B cell (primary cell): Measurements from ENCODE around the gene TALDO1. TPM values are rescaled to one million over a fixed set of nuclear protein-coding genes. Genes with fewer than 3 reads are reported as not detected.
A peak's percentile ranks its signal among the peaks of the same experiment; 100 is the strongest.

ENCODE experiments used
- ATAC-seq: fragments of 200-7000 bp; cut with Tn5 transposase; one replicate; pipeline ENCODE4 v1.10.0; 2021; ENCODE audit warnings: low read depth, mild to moderate bottlenecking, moderate number of reproducible peaks, moderate library complexity
- CTCF ChIA-PET: fragments of 350-600 bp; sonication (Branson Sonifier 250); formaldehyde crosslinking; loops from one replicate; lab custom pipeline; 2021; ENCODE audit warnings: antibody characterized with exemption, inconsistent platforms; lab: Charles Lee
- POLR2A ChIA-PET: fragments of 350-600 bp; sonication (Branson Sonifier 250); formaldehyde crosslinking; loops from one replicate; lab custom pipeline; 2021; ENCODE audit warnings: antibody characterized with exemption; lab: Charles Lee
- DNase-seq: peaks from one replicate; pipeline ENCODE4 v3.0.0; 2013
- H2AFZ ChIP-seq: 2 replicates; pipeline ENCODE4 v1.6.1; 2012; ENCODE audit warnings: mild to moderate bottlenecking, low read depth, low read length; ENCODE audit not compliant: insufficient read depth, poor library complexity, severe bottlenecking
- H3K27ac ChIP-seq, 2 donors: 1 replicate in 1 of 2; 2 replicates in 1 of 2; pipeline ENCODE4 v1.5.1; 2012 to 2013; ENCODE audit warnings: low read length in 2 of 2, mild to moderate bottlenecking in 2 of 2, moderate library complexity in 1 of 2
- H3K27me3 ChIP-seq, 4 experiments: fragments of 200-600 bp in 1 of 4; sonication (generic) in 1 of 4; replicated peaks in 1 of 4; 1 replicate in 2 of 4; 2 replicates in 2 of 4; pipeline versions ENCODE4 v1.6.1 to v1.7.0; 2013 to 2016; ENCODE audit warnings: low read length in 3 of 4, mild to moderate bottlenecking in 2 of 4, mixed read lengths in 1 of 4, moderate library complexity in 1 of 4; ENCODE audit not compliant: insufficient read depth in 4 of 4, control insufficient read depth in 3 of 4; ENCODE audit errors: control extremely low read depth in 1 of 4
- H3K36me3 ChIP-seq, 2 experiments: replicated peaks in 1 of 2; 1 replicate in 1 of 2; 2 replicates in 1 of 2; pipeline versions ENCODE4 v1.6.1 to v1.7.1; 2013; ENCODE audit warnings: low read length in 1 of 2; ENCODE audit not compliant: insufficient read depth in 2 of 2, control insufficient read depth in 1 of 2; ENCODE audit errors: control extremely low read depth in 1 of 2, extremely low read depth in 1 of 2
- H3K4me1 ChIP-seq, 2 donors: fragments of 200-600 bp in 1 of 2; sonication (generic) in 1 of 2; 1 replicate in 1 of 2; 2 replicates in 1 of 2; pipeline versions ENCODE4 v1.5.1 to v1.6.1; 2013 to 2017; ENCODE audit warnings: low read length in 2 of 2; ENCODE audit not compliant: control insufficient read depth in 2 of 2, insufficient read depth in 2 of 2
- H3K4me2 ChIP-seq: replicated peaks from 2 replicates; pipeline ENCODE3; 2012; ENCODE audit warnings: mild to moderate bottlenecking, low read depth, low read length; ENCODE audit not compliant: poor library complexity, severe bottlenecking
- H3K4me3 ChIP-seq, 5 experiments: fragments of 200-600 bp in 1 of 5; sonication (generic) in 1 of 5; 1 replicate in 3 of 5; 2 replicates in 2 of 5; pipeline versions ENCODE4 v1.5.1 to v1.7.0; 2011 to 2016; ENCODE audit warnings: low read length in 4 of 5, mild to moderate bottlenecking in 4 of 5, low read depth in 2 of 5, control low read depth in 1 of 5, moderate library complexity in 1 of 5; ENCODE audit not compliant: insufficient read depth in 1 of 5; ENCODE audit errors: control extremely low read depth in 1 of 5, extremely low read depth in 1 of 5
- H3K79me2 ChIP-seq: fragments of 200-600 bp; sonication (generic); one replicate; pipeline ENCODE4 v1.6.0; 2016; ENCODE audit warnings: low read length; ENCODE audit not compliant: control insufficient read depth, insufficient read depth
- H3K9ac ChIP-seq: fragments of 200-600 bp; sonication (generic); 2 replicates; pipeline ENCODE4 v1.6.1; 2017; ENCODE audit warnings: mild to moderate bottlenecking, low read length, moderate library complexity
- H3K9me3 ChIP-seq, 3 donors: one replicate each; pipeline versions ENCODE4 v1.6.1 to v1.7.1; 2013; ENCODE audit warnings: low read length in 2 of 3; ENCODE audit not compliant: control insufficient read depth in 2 of 3, insufficient read depth in 1 of 3; ENCODE audit errors: control extremely low read depth in 1 of 3
- H4K20me1 ChIP-seq: 2 replicates; pipeline ENCODE4 v1.6.0; 2012; ENCODE audit warnings: mild to moderate bottlenecking, low read length; ENCODE audit not compliant: insufficient read depth, control insufficient read depth, poor library complexity, severe bottlenecking
- H3K27ac Mint-ChIP-seq: one replicate; pipeline ENCODE4 v1.8.0; 2021; ENCODE audit warnings: mixed read lengths
- H3K27me3 Mint-ChIP-seq: one replicate; pipeline ENCODE4 v1.8.0; 2021; ENCODE audit warnings: mixed read lengths
- H3K4me1 Mint-ChIP-seq: one replicate; pipeline ENCODE4 v1.8.0; 2021; ENCODE audit warnings: mixed read lengths
- H3K4me3 Mint-ChIP-seq: one replicate; pipeline ENCODE4 v1.8.0; 2021; ENCODE audit warnings: mixed read lengths
- H3K9me3 Mint-ChIP-seq: one replicate; pipeline ENCODE4 v1.8.0; 2022; ENCODE audit warnings: mixed read lengths; ENCODE audit not compliant: insufficient read depth
- CTCF ChIP-seq: fragments of 200-600 bp; IDR thresholded peaks from one replicate; pipeline ENCODE4 v1.8.0; 2022; ENCODE audit warnings: antibody characterized with exemption, mild to moderate bottlenecking
- EZH2 ChIP-seq: IDR thresholded peaks from 2 replicates; pipeline ENCODE4 v1.6.1; 2012; ENCODE audit warnings: borderline replicate concordance, low read depth, mild to moderate bottlenecking, moderate library complexity, low read length; ENCODE audit not compliant: insufficient read depth, poor library complexity, severe bottlenecking
- WGBS: methylation state at CpG from one replicate; pipeline ENCODE4 v1.1.5; 2013; ENCODE audit warnings: missing lambda C conversion rate; ENCODE audit not compliant: insufficient coverage; 5-methylcytosine and 5-hydroxymethylcytosine counted together
- intact Hi-C: fragments of 100-400 bp; cut with micrococcal nuclease; formaldehyde crosslinking; loops from one replicate; pipeline ENCODE4 v1.10.0; 2022
- polyA plus RNA-seq: library from polyadenylated mRNA; depleted of rRNA; stranded (reverse); fragments of >200 nt; gene quantifications from 2 replicates; pipeline ENCODE4 v1.2.3, GENCODE V29; 2012
- total RNA-seq, 2 donors: library from RNA; stranded (reverse); fragments of 120-200 nt in 1 of 2; gene quantifications; 1 replicate in 1 of 2; 2 replicates in 1 of 2; pipeline versions ENCODE4 v1.2.3 to v1.2.4, GENCODE V29; 2013 to 2022

Gene TALDO1
- total and polyA plus RNA-seq, 2 donors (not counting 1 experiment from before 2014, with no cell fraction given), result 82.4 to 116 TPM

GRCh38 chr11:783581-784015 is 36.3 kb downstream of the TALDO1 start:
- H3K36me3 ChIP-seq, result no peaks in the 10 kb centered on the region
- H3K4me2 ChIP-seq, result no peak overlapping the region
- H3K9ac ChIP-seq, result no peak overlapping the region
- Mint-ChIP-seq H3K4me1 (peaks cover 8% of the 10 kb centered on the region), H3K4me3 (no peak overlapping the region), H3K27ac (no peak overlapping the region), H3K9me3 (no peaks in the 10 kb centered on the region), H3K27me3 (no peaks in the 10 kb centered on the region)
- ATAC-seq (peak; percentile 41), DNase-seq (no peak)
- ChIA-PET CTCF (interaction anchor here (0.8 to 2.0 kb wide), 3 partner anchors 12 to 444 kb away, joined by 3 to 4 read pairs (median 4); no protein-coding TSS in a partner anchor), POLR2A (interaction anchor here (0.6 to 0.9 kb wide), 2 partner anchors 9 to 229 kb away, joined by 3 to 5 read pairs; no protein-coding TSS in a partner anchor)
- intact Hi-C loops, result no loop called here
- no peak overlapping the region for H3K27ac ChIP-seq
- H3K27me3 ChIP-seq, result peaks cover 0 to 5% (median 0%) of the 10 kb centered on the region in 4 experiments
- peaks cover 20% of the 10 kb centered on the region for H4K20me1 ChIP-seq
- H2AFZ ChIP-seq, result no peak overlapping the region
- H3K9me3 ChIP-seq, result no peaks in the 10 kb centered on the region
- no peak overlapping the region for H3K4me3 ChIP-seq
- peaks cover 5% of the 10 kb centered on the region for H3K79me2 ChIP-seq
- WGBS, result 63% methylated on average over 24 of the region's 24 CpGs
- peaks cover 4 to 11% of the 10 kb centered on the region in 2 donors for H3K4me1 ChIP-seq
- no peak for TF ChIP-seq EZH2
- TF ChIP-seq CTCF, result peak; percentile 36

GRCh38 chr11:786235-787083 is 39.2 kb downstream of the TALDO1 start:
- Mint-ChIP-seq H3K27me3 (no peaks in the 10 kb centered on the region), H3K27ac (no peak overlapping the region), H3K4me1 (peaks cover 4% of the 10 kb centered on the region), H3K4me3 (no peak overlapping the region), H3K9me3 (no peaks in the 10 kb centered on the region)
- peaks cover 10 to 20% of the 10 kb centered on the region in 2 donors for H3K4me1 ChIP-seq
- ChIA-PET POLR2A (no interaction called here), CTCF (no interaction called here)
- 89% methylated on average over 24 of the region's 24 CpGs for WGBS
- peaks cover 0 to 24% (median 5%) of the 10 kb centered on the region in 4 experiments for H3K27me3 ChIP-seq
- peaks cover 0 to under 1% of the 10 kb centered on the region in 2 experiments for H3K36me3 ChIP-seq
- peaks cover 0 to 3% (median 0%) of the 10 kb centered on the region in 3 donors for H3K9me3 ChIP-seq
- intact Hi-C loops, result no loop called here
- no peak overlapping the region for H2AFZ ChIP-seq
- TF ChIP-seq EZH2, result no peak
- TF ChIP-seq CTCF, result no peak
- H4K20me1 ChIP-seq, result peaks cover 16% of the 10 kb centered on the region
- ATAC-seq, result no peak
- no peak overlapping the region for H3K27ac ChIP-seq
- H3K9ac ChIP-seq, result no peak overlapping the region
- no peak for DNase-seq
- H3K4me2 ChIP-seq, result no peak overlapping the region
- H3K4me3 ChIP-seq, result no peak overlapping the region
- peaks cover 2% of the 10 kb centered on the region for H3K79me2 ChIP-seq
